Activated CD4-positive, alpha-beta T cell treated with anti-CD3 and anti-CD28 coated beads for 24 hours (primary cell): Measurements from ENCODE around the gene MCTP1.

ENCODE experiments used
- DNase-seq, 2 donors: peaks; one replicate each; pipeline ENCODE4 v3.0.0-alpha.2; 2020; ENCODE audit warnings: low read depth in 2 of 2

Gene MCTP1

DNA sequence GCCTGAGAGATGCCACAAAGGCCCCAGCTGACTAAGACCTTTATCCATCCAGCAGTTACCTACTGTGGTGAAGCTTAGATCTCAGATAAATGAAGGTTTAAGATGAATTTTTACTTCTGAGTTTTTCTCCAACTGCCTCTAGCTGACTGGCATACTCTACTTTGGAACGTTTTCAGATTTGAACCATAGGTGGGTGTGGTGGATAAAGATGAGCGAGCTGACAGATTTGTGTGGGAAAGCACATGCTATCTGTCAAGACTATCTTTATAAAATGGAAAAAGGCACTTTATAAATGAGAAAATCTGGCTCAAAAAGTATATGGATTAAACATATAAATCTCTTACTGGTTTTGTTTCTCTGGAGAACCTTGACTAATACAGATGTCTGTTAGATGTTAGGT lies 160.8 kb downstream of the MCTP1 start:
- DNase-seq: no peak

DNA sequence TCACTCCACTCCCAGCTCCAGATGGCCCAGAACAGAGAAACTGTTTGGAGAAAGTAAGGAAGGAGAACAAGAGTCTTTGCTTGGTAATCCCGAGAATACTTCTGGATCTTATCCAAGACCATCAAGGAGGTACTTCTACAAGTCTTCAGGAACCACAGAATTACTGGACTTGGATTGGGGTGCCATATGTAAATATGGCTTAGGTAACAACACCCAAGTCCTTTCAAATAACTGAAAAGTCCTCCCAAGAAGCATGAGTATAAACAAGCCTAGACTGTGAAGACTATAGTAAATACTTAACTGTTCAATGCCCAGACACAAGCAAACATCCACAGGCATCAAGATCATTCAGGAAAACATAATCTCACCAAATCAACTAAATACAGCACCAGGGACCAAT lies 170.0 kb downstream of the MCTP1 start:
- DNase-seq: no peak

- DNase-seq: no peak
Observed at GRCh38 chr5:95114305-95114704, 170.6 kb downstream of the MCTP1 start.

DNA sequence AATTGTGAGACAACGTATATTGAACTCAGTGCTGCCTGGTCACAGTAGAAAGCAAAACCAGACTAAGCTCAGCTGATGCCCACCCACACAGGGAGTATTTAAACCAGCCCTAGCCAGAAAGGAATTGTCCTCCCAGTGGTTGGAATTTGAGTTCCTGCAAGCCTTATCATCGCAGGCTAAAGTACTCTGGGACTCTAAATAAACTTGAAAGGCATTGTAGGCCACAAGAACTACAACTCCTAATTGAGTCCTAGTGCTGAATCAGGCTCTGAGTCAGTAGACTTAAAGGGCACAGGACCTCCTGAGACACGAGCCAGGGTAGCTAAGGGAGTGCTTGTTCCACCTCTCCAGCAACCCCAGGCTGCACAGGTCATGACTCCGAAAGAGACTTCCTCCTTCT lies 171.4 kb downstream of the MCTP1 start:
- DNase-seq: no peak

DNA sequence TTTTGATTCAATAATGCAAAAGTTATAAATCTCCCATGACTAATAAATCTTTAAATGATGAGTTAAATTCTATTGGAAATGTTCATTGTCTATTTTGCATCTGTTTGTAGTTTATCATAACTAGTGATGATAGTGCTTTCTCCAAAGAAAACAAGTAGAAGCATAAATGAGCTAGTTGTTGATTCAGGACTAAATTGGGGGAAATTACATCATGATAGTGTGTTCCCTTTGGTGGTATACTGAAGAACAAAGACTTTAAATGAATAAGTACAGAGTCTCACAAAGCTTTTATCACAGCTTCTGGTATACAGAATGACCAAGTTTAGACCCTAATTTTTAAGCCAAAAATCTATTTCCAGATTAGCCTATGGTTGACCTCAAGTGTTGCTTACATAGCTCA lies 173.8 kb downstream of the MCTP1 start:
- DNase-seq: no peak

DNA sequence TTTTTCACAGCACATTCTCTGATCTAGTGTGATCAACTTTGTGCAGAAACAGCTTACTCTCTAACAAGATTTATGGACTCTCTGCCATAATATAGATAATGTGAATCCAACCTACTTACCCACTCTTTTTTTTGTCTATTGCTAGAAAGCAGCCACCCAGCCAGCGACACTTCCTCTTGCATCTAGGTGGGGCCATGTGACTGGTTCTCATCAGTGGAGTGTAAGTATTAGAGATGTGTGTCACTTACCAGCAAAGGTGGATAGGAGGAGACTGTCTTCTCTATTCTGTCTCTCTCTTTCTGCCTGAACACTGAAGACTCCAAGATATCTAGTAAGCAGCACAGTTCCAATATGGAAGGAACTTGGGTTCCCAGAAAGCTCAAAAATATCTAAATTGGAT lies 174.8 kb downstream of the MCTP1 start:
- no peak for DNase-seq

- no peak for DNase-seq
Observed at GRCh38 chr5:95107138-95107537, 177.8 kb downstream of the MCTP1 start.

DNA sequence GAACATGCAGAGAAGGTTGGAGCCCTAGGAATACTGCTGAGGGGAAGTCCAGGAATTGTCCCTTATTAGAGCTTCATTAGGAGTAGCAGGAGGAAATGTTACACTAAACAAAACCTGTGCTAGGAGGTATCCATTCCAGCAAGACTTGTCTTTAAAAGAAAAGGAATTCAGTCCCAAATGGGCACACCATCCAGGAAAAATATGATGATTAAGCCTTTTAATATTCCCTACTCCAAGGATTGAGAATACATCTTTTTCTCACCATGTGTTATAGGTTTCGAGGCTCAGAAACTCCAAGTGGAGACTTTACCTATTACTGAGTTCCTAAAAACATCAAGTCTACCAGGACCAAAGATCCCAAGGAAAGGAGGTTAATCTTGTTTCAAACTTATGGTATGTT lies 179.3 kb downstream of the MCTP1 start:
- DNase-seq: no peak

- DNase-seq: no peak
Observed at GRCh38 chr5:95102687-95103086, 182.2 kb downstream of the MCTP1 start.

DNA sequence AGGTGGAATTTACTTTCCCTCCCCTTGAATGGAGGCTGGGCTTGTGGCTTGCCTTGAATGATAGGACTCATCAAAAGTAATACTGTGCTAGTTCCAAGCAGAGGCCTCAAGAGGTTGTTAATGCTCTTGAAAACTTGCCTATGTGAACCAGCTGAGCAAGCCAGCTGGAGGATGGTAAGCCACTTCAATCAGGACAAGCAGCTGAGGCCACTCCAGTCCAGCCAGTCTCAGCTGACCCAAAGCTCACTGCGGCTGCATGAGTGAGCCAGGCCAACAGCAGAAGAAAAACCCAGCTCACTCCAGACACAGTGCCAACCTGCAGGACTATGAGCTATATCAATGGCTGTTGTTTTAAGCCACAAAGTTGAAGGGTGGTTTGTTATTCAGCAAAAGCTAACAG lies 182.8 kb downstream of the MCTP1 start:
- no peak for DNase-seq

DNA sequence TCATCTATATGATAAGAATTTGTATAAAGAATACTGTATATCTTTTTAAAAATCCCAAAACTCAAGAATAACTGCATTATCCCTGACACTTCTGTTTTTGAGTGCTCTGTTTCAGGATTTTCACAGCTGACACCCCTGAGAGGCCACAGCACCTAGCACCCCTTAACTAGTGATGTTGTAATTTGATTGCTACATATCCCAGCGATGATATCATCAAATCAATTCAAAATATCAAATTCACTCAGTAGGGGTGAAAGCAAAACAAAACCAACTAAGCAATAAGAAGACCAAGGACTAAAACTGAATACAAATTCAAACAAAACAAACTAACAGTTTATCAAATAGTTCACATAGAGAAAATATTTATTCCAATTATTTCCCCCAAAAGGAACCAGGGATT lies 184.3 kb downstream of the MCTP1 start:
- DNase-seq: no peak

DNA sequence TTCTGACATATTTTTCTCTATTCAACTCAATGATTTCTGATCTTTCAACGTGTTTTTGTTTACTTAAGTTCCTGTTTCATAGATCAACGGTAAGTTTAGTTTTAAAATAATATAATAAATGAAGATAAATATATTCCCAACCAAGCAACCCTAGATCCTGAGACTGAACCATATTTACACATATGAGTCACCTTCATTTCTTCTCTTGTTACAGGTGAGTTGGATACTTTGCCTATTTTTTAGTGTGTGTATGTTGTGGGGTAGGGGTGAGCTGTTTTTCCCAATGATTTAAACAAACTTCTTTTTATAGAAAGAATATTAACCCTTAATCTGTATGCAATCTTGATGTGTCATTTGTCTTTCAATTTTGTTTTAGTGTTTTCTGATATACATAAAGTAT lies 186.9 kb downstream of the MCTP1 start:
- no peak for DNase-seq

- no peak for DNase-seq
Observed at GRCh38 chr5:95093211-95093610, 191.7 kb downstream of the MCTP1 start.

DNA sequence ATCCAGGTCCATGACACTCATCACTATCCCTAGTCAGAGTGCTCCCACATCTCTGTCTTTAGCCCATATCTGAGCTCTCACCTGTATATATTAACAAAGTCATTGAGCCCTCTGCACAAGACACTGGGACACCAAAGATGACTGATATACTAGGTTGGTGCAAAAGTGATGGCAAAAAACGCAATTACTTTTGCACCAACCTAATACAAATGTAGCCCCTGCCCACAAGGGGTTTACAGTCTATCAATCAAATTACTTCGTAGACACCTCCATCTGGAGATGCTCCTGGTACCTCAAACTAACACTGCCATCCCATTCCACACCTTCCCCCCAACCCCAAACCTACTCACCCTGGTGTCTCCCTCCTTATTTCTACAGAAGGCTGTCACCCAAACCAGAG lies 194.1 kb downstream of the MCTP1 start:
- DNase-seq: no peak

DNA sequence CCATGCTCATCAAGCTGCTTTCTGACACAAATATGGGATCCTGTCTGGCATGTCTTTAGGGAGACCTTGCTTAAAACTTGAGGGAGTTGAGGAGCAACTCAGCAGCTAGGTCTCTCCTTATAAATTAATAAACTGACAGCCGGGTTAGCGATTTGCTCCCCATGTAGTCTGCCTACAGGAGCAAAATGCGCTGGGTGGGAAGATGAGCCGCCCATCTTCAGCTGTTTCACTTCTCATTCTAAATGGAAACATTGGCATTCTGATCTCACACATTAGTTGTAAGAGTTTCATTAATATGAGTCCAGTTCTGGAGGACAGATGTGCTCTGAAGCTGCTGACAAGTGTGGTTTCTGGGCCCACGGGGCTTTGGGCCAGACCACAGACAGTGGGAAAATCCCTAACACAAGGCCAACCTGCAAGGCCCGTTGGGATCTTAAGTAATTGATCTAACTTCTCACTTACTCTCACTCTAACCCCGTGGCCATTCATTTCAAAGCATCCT lies 197.0 kb downstream of the MCTP1 start:
- DNase-seq: no peak

- no peak for DNase-seq
Observed at GRCh38 chr5:95086927-95087815, 197.7 kb downstream of the MCTP1 start.

GRCh38 chr5:95084757-95085156 lies 200.1 kb downstream of the MCTP1 start:
- DNase-seq: no peak

GRCh38 chr5:95083606-95084005 lies 201.3 kb downstream of the MCTP1 start:
- DNase-seq: no peak

DNA sequence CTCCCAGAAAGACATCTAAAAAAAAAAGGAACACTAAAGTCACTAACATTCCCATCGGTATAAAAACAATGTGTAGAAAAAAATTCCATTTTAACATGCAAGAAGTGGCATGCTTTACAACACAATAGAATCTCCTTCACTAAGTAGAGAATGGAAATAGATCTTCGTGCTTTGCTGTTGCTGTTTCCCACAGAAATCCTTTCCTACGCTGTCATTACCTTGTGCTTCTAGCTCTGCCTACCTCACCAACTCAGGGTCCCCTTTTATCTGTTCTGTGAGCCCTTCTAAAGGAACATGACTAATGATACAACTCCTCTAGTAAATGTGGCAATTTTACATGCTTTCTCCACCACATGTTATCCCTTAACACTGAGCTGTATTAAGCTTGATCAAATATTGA lies 202.9 kb downstream of the MCTP1 start:
- no peak for DNase-seq

DNA sequence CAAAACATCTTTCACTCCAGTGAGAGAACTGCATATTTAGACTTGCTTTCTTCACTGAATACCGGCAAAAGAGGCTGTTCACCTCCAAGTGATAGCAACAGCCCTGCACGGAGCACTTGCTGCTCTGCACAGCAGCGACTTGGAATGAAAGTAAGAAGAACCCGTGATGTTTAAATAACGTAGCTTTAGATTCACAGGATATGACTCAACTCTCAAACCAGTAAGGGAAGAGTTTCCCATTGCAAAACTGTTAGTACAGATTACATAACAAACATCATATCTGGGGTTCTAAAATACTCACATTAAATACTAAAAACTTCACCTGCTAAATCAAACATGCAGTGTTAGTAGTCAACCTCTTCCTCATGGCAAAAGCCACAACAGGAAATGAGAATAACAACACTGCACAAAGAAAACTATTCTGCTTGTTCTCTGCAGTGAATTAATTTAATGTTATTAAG lies 203.4 kb downstream of the MCTP1 start:
- peak in 1 of 2 donors; percentile 10 for DNase-seq

GRCh38 chr5:95080441-95080840 lies 204.5 kb downstream of the MCTP1 start:
- DNase-seq: no peak

GRCh38 chr5:95080030-95080429 lies 204.9 kb downstream of the MCTP1 start:
- DNase-seq: no peak

DNA sequence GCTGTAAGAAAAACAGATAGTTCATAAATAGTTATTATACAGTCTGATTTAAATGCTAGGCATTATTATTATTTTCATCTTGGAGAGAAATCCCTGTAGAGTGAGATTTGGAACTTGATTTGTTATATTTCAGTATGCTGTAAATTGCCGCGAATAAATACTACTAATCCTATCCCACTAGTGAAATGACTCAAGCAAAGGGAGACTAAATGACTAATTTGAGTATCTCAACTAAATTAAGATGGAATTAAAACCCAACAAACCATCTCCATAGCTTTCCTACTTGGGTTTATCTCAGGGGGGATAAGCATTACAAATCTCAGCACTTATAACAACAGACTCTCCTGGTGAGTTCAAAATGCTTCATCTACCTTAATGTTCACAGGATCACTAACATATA lies 206.0 kb downstream of the MCTP1 start:
- DNase-seq: no peak
